HEK293T (cell line): Measurements from ENCODE around the gene PAK4.

Experiments
- ARNT ChIP-seq: fragments of 450-650 bp; IDR thresholded peaks from 2 replicates; pipeline ENCODE4 v1.6.1; 2017; ENCODE audit warnings: mild to moderate bottlenecking
- BHLHE40 ChIP-seq: fragments of 450-650 bp; IDR thresholded peaks from 2 replicates; pipeline ENCODE4 v1.6.1; 2016; ENCODE audit warnings: mild to moderate bottlenecking, moderate library complexity, borderline replicate concordance
- FOXM1 ChIP-seq: fragments of 450-650 bp; IDR thresholded peaks from 2 replicates; pipeline ENCODE4 v1.6.1; 2017; ENCODE audit warnings: mild to moderate bottlenecking, borderline replicate concordance
- HDGF ChIP-seq: fragments of 450-650 bp; IDR thresholded peaks from 2 replicates; pipeline ENCODE4 v1.6.1; 2017; ENCODE audit warnings: antibody characterized with exemption, borderline replicate concordance
- L3MBTL2 ChIP-seq: fragments of 450-650 bp; conservative IDR thresholded peaks from 2 replicates; pipeline ENCODE4 v1.6.1; 2016; ENCODE audit warnings: mild to moderate bottlenecking
- NFRKB ChIP-seq: fragments of 450-650 bp; IDR thresholded peaks from 2 replicates; pipeline ENCODE4 v1.6.1; 2016; ENCODE audit warnings: mild to moderate bottlenecking, moderate library complexity
- SP1 ChIP-seq: fragments of 450-650 bp; IDR thresholded peaks from 2 replicates; pipeline ENCODE4 v1.6.1; 2017
- SUZ12 ChIP-seq: fragments of 450-650 bp; IDR thresholded peaks from 2 replicates; pipeline ENCODE4 v1.6.1; 2016; ENCODE audit warnings: mild to moderate bottlenecking
- TARDBP ChIP-seq: fragments of 450-650 bp; IDR thresholded peaks from 2 replicates; pipeline ENCODE4 v1.6.1; 2016
- TF ChIP-seq, protein P1 (sequence below): fragments of 450-650 bp; IDR thresholded peaks from 2 replicates; pipeline ENCODE4 v1.6.1; 2016

GRCh38 chr19:39164289-39164688, 38.7 kb downstream of the PAK4 start:
- TF ChIP-seq ARNT = no peak
- TF ChIP-seq HDGF = no peak
- no peak for TF ChIP-seq L3MBTL2
- TF ChIP-seq, protein P1, sequence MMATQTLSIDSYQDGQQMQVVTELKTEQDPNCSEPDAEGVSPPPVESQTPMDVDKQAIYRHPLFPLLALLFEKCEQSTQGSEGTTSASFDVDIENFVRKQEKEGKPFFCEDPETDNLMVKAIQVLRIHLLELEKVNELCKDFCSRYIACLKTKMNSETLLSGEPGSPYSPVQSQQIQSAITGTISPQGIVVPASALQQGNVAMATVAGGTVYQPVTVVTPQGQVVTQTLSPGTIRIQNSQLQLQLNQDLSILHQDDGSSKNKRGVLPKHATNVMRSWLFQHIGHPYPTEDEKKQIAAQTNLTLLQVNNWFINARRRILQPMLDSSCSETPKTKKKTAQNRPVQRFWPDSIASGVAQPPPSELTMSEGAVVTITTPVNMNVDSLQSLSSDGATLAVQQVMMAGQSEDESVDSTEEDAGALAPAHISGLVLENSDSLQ = no peak
- TF ChIP-seq BHLHE40 = no peak
- TF ChIP-seq FOXM1 = no peak
- TF ChIP-seq SUZ12 = no peak
- TF ChIP-seq SP1 = no peak
- TF ChIP-seq TARDBP = no peak
- TF ChIP-seq NFRKB = no peak
